Pancreas (tissue), 10 donors: ENCODE measurements around the gene B4GALT2. TPM values are rescaled to one million over a fixed set of nuclear protein-coding genes. Genes with fewer than 3 reads are reported as not detected.
A peak's percentile ranks its signal among the peaks of the same experiment; 100 is the strongest.

ENCODE experiments used
- ATAC-seq, 4 donors: fragments of 200-7000 bp; cut with Tn5 transposase; one replicate each; pipeline versions ENCODE4 v1.8.0 to v1.9.1; 2020; ENCODE audit warnings: mild to moderate bottlenecking in 4 of 4, moderate library complexity in 4 of 4
- DNase-seq, 6 donors: peaks; one replicate each; pipeline ENCODE4 v3.0.0-alpha.2; 2020
- FAIRE-seq: peaks from 2 replicates; lab custom pipeline; 2012; peaks lifted over from hg19 to GRCh38; lab: Jason Lieb, UNC
- H3K27ac ChIP-seq, 4 donors: fragments of 200-600 bp; sonication (generic); 1 replicate in 3 of 4; 2 replicates in 1 of 4; pipeline versions ENCODE4 v1.5.0 to v1.8.0; 2020
- H3K27me3 ChIP-seq, 4 donors: fragments of 200-600 bp; one replicate each; pipeline ENCODE4 v1.8.0; 2021
- H3K36me3 ChIP-seq, 3 donors: fragments of 200-600 bp; sonication (generic) in 1 of 3; one replicate each; pipeline versions ENCODE4 v1.5.0 to v1.8.0; 2020 to 2021
- H3K4me1 ChIP-seq, 3 donors: fragments of 200-600 bp; one replicate each; pipeline ENCODE4 v1.8.0; 2021
- H3K4me3 ChIP-seq, 4 donors: fragments of 200-600 bp; sonication (generic) in 2 of 4; one replicate each; pipeline versions ENCODE4 v1.5.0 to v1.8.0; 2020 to 2021
- H3K9me3 ChIP-seq, 4 donors: fragments of 200-600 bp; one replicate each; pipeline ENCODE4 v1.8.0; 2021
- WGBS, 2 donors: extraction: QIAGEN DNeasy Blood & Tissue Kit; methylation state at CpG; one replicate each; pipeline ENCODE4 v1.1.7; 2013; 5-methylcytosine and 5-hydroxymethylcytosine counted together
- intact Hi-C, 3 donors: fragments of 100-400 bp; cut with DNase I; formaldehyde crosslinking; loops; one replicate each; pipeline versions ENCODE4 v1.11.1 to v1.14.2; 2022
- polyA plus RNA-seq, 2 donors: library from polyadenylated mRNA; stranded (reverse); fragments of 200-250 nt; gene quantifications; one replicate each; pipeline ENCODE4 v1.2.3, GENCODE V29; 2013
- total RNA-seq, 6 donors: library from RNA; stranded (reverse); fragmentation: NEBNext Ultra II Directional in 4 of 6; extraction: Animal tissue kit (Norgen Biotek cat#: 25700) in 4 of 6; gene quantifications; one replicate each; pipeline versions ENCODE4 v1.2.1 to v1.2.4, GENCODE V29; 2021 to 2023
- TF ChIP-seq, protein P1 (sequence below), 4 donors: fragments of 200-600 bp; sonication (generic) in 3 of 4; IDR thresholded peaks; one replicate each; pipeline versions ENCODE4 v1.5.0 to v1.8.0; 2021; ENCODE audit warnings: antibody characterized with exemption in 4 of 4
- donor health status: healthy with polysubstance abuse.
- donor health status: DM: no; HTN: no; CAD: no; lungs with moderate emphysema.
- donor health status: DM: no; HTN: no; CAD: no.
- donor health status: control.
- donor health status: control.
- donor health status: Bipolar disorder and iron deficiency.
- donor health status: DM: yes; HTN: yes; CAD: no.
- donor health status: DM: no; HTN: no; CAD: no.
- donor health status: DM: no; HTN: no; CAD: no.
- donor health status: DM: yes; HTN: yes; CAD: no.

Gene B4GALT2
- total and polyA plus RNA-seq, 8 donors, result 16.7 to 36.7 (median 27.6) TPM

- no peaks in the 10 kb centered on the region for H3K27me3 ChIP-seq
- TF ChIP-seq, protein P1, sequence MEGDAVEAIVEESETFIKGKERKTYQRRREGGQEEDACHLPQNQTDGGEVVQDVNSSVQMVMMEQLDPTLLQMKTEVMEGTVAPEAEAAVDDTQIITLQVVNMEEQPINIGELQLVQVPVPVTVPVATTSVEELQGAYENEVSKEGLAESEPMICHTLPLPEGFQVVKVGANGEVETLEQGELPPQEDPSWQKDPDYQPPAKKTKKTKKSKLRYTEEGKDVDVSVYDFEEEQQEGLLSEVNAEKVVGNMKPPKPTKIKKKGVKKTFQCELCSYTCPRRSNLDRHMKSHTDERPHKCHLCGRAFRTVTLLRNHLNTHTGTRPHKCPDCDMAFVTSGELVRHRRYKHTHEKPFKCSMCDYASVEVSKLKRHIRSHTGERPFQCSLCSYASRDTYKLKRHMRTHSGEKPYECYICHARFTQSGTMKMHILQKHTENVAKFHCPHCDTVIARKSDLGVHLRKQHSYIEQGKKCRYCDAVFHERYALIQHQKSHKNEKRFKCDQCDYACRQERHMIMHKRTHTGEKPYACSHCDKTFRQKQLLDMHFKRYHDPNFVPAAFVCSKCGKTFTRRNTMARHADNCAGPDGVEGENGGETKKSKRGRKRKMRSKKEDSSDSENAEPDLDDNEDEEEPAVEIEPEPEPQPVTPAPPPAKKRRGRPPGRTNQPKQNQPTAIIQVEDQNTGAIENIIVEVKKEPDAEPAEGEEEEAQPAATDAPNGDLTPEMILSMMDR (IDR thresholded peaks at IDR 0.05), result no peak
- intact Hi-C loops, result loop anchor here in 1 of 3 donors (10.0 kb wide), 1 partner anchor 267 kb away; no protein-coding TSS in a partner anchor
- H3K27ac ChIP-seq, result peak within 1 kb of the TSS; percentile 45 to 89 (median 70)
- no peaks in the 10 kb centered on the region for H3K36me3 ChIP-seq
- no peaks in the 10 kb centered on the region for H3K9me3 ChIP-seq
- FAIRE-seq (no peak), ATAC-seq (peak; percentile 27 to 57 (median 37)), DNase-seq (peak in 5 of 6 donors; percentile 64 to 82 (median 75))
- peak within 1 kb of the TSS; percentile 67 to 94 (median 73) for H3K4me3 ChIP-seq
- H3K4me1 ChIP-seq, result peaks cover 0 to 15% (median 0%) of the 10 kb centered on the region in 3 donors
- WGBS, 2 donors, result 10% methylated on average over 33 to 40 of the region's 40 CpGs
Observed at GRCh38 chr1:44031252-44032169, 52.5 kb downstream of the B4GALT2 start, which contains the start of gene SLC6A9. Gene SLC6A9 (minus strand): TSS chr1:44031462. CDS start chr1:44024277, 7,185 bp downstream.

DNA sequence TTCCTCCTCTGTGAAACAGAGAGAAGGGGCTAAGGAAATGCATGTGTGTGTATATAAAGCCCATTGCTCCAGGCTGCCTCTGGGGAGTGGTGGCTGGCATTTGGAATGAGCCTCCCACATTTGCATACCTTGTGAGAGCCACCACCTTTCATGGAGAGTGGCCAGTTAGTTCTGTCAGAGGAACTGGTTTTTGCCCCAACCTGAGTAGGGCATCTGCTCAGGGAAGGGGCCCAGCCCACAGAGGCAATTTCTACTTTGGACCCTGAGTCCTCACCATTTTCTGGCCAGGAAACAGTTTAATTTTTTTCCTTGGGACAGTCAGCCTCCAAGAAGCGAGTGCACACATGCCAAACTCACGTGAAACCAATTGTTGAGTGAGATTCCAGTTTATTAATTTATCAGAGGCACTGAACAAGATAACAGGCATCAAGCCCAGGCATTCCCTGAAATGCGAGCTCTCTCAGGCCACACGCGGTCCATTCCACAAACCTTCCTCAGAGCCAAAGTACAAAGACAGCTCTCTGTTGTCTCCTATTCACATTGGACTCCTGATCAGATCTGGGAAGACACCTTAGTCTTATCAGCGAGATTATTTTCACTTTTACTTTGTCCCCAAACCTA is 53.3 kb downstream of the B4GALT2 start:
- 38 to 42% methylated on average over 6 of the region's 6 CpGs for WGBS, 2 donors
- peak in 1 of 6 donors; percentile 35 for DNase-seq
- no peaks in the 10 kb centered on the region for H3K9me3 ChIP-seq
- no peaks in the 10 kb centered on the region for H3K27me3 ChIP-seq
- no peak for ATAC-seq
- peak overlapping the region in 3 of 4 donors; percentile 39 to 49 (median 44) for H3K27ac ChIP-seq
- no peak for FAIRE-seq
- H3K4me3 ChIP-seq, result peak overlapping the region in 1 of 4 donors; percentile 94
- intact Hi-C loops, result loop anchor here in 1 of 3 donors (10.0 kb wide), 1 partner anchor 267 kb away; no protein-coding TSS in a partner anchor
- TF ChIP-seq, protein P1 (IDR thresholded peaks at IDR 0.05), result no peak
- peaks cover 0 to 15% (median 0%) of the 10 kb centered on the region in 3 donors for H3K4me1 ChIP-seq
- no peaks in the 10 kb centered on the region for H3K36me3 ChIP-seq

GRCh38 chr1:44033041-44033575 is 54.1 kb downstream of the B4GALT2 start:
- H3K4me3 ChIP-seq, result no peak overlapping the region
- intact Hi-C loops, result loop anchor here in 1 of 3 donors (10.0 kb wide), 1 partner anchor 268 kb away; no protein-coding TSS in a partner anchor

DNA sequence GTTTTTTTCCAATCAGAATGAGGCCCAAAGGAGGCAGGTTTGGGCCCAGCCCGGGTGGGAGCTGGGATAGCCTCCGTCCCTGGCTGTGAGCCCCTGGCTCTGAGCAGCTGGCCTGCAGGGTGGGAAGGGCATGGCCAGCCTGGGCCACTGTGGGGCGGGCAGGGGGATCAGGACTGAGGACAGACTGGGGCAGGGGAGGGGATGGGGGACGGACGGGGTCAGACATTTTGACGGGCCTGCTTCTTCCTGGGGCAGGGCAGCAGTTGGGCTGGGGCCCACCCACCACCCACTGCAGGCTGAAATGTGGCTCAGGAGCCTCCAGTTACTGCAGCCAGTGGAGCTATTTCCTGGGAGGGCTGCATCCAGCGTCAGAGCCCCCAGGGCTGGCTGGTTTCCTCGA is 54.7 kb downstream of the B4GALT2 start:
- no peaks in the 10 kb centered on the region for H3K27me3 ChIP-seq
- ATAC-seq (no peak), FAIRE-seq (no peak), DNase-seq (peak in 1 of 6 donors; percentile 69)
- H3K4me3 ChIP-seq, result no peak overlapping the region
- intact Hi-C loops, result loop anchor here in 1 of 3 donors (10.0 kb wide), 1 partner anchor 269 kb away; no protein-coding TSS in a partner anchor
- H3K27ac ChIP-seq, result no peak overlapping the region
- H3K4me1 ChIP-seq, result peaks cover 0 to 15% (median 0%) of the 10 kb centered on the region in 3 donors
- TF ChIP-seq, protein P1 (IDR thresholded peaks at IDR 0.05), result no peak
- WGBS, 2 donors, result 79 to 81% methylated on average over 8 of the region's 8 CpGs
- H3K9me3 ChIP-seq, result no peaks in the 10 kb centered on the region
- H3K36me3 ChIP-seq, result no peaks in the 10 kb centered on the region

More at GRCh38 chr1:44033041-44033575, 54.1 kb downstream of the B4GALT2 start:
- Histone ChIP-seq H3K9me3 (no peaks in the 10 kb centered on the region), H3K4me1 (peaks cover 0 to 15% (median 0%) of the 10 kb centered on the region in 3 donors), H3K36me3 (no peaks in the 10 kb centered on the region), H3K27me3 (no peaks in the 10 kb centered on the region), H3K27ac (no peak overlapping the region)
- ATAC-seq, result no peak
- no peak for DNase-seq
- no peak for FAIRE-seq
- TF ChIP-seq, protein P1 (IDR thresholded peaks at IDR 0.05), result no peak
- WGBS, 2 donors, result 85 to 91% methylated on average over 8 of the region's 8 CpGs
